ENCODE results near the gene ADORA2A.

ADORA2A gene

GRCh38 chr22:24418786-24419474 lies 8.5 kb upstream of the ADORA2A start:
- no peak for DNase-seq (ENCODE audit: low spot score)

- DNase-seq (ENCODE audit: low spot score) = no peak
Measured at GRCh38 chr22:24419475-24419850, 7.9 kb upstream of the ADORA2A start.

- DNase-seq (ENCODE audit: low spot score) = no peak
Measured at GRCh38 chr22:24420072-24420976, 7.1 kb upstream of the ADORA2A start.

GRCh38 chr22:24420977-24421343 lies 6.4 kb upstream of the ADORA2A start:
- DNase-seq (ENCODE audit: low spot score) = no peak

GRCh38 chr22:24421428-24421931 lies 5.9 kb upstream of the ADORA2A start:
- DNase-seq (ENCODE audit: low spot score) = no peak

- no peak for DNase-seq (ENCODE audit: low spot score)
Measured at GRCh38 chr22:24422102-24422665, 5.2 kb upstream of the ADORA2A start.

GRCh38 chr22:24423519-24424000 lies 3.8 kb upstream of the ADORA2A start:
- DNase-seq (ENCODE audit: low spot score) = no peak

GRCh38 chr22:24424001-24424900 lies 3.1 kb upstream of the ADORA2A start:
- DNase-seq (ENCODE audit: low spot score) = no peak

- DNase-seq (ENCODE audit: low spot score) = no peak
Measured at GRCh38 chr22:24424901-24425775, 2.3 kb upstream of the ADORA2A start.

- DNase-seq (ENCODE audit: low spot score) = no peak
Measured at GRCh38 chr22:24426436-24426835, 963 bp upstream of the ADORA2A start.

- DNase-seq (ENCODE audit: low spot score) = no peak
Measured at GRCh38 chr22:24426851-24427499, 424 bp upstream of the ADORA2A start.

- DNase-seq (ENCODE audit: low spot score) = no peak
Measured at GRCh38 chr22:24428751-24429410, 1.5 kb downstream of the ADORA2A start.

GRCh38 chr22:24429411-24430365 lies 2.3 kb downstream of the ADORA2A start:
- DNase-seq (ENCODE audit: low spot score) = no peak

GRCh38 chr22:24430431-24431308 lies 3.3 kb downstream of the ADORA2A start:
- no peak for DNase-seq (ENCODE audit: low spot score)

GRCh38 chr22:24431309-24432034 lies 4.1 kb downstream of the ADORA2A start:
- DNase-seq (ENCODE audit: low spot score) = no peak

GRCh38 chr22:24432059-24432853 lies 4.9 kb downstream of the ADORA2A start:
- no peak for DNase-seq (ENCODE audit: low spot score)
